Type B pancreatic cell (in vitro differentiated cells): Measurements from ENCODE around the gene ADARB1. TPM values are rescaled to one million over a fixed set of nuclear protein-coding genes. Genes with fewer than 3 reads are reported as not detected.
"Not testable (repeated sequence)": the region's sequence is repeated elsewhere in the genome, so short reads cannot be mapped to it uniquely, and the experiment has no call there.

Source experiments
- DNase-seq: peaks from one replicate; pipeline ENCODE4 v3.0.0; 2021; ENCODE audit warnings: mixed read lengths; ENCODE audit not compliant: unreplicated experiment; ENCODE audit errors: extremely low spot score
- H3K27ac Mint-ChIP-seq: 2 replicates; pipeline ENCODE4 v1.8.0; 2021; ENCODE audit warnings: mild to moderate bottlenecking, mixed read lengths
- H3K27me3 Mint-ChIP-seq: 2 replicates; pipeline ENCODE4 v1.8.0; 2021; ENCODE audit warnings: mixed read lengths
- H3K36me3 Mint-ChIP-seq: 2 replicates; pipeline ENCODE4 v1.8.0; 2021; ENCODE audit warnings: mixed read lengths
- H3K4me1 Mint-ChIP-seq: one replicate; pipeline ENCODE4 v1.8.0; 2021; ENCODE audit warnings: mixed read lengths; ENCODE audit not compliant: unreplicated experiment
- H3K4me3 Mint-ChIP-seq: 2 replicates; pipeline ENCODE4 v1.8.0; 2021; ENCODE audit warnings: mild to moderate bottlenecking, mixed read lengths
- H3K9me3 Mint-ChIP-seq: 2 replicates; pipeline ENCODE4 v1.8.0; 2021; ENCODE audit warnings: mixed read lengths
- total RNA-seq: library from RNA; stranded (reverse); gene quantifications from 2 replicates; pipeline ENCODE4 v1.2.1, GENCODE V29; 2021; ENCODE audit warnings: low replicate concordance
- TF ChIP-seq, protein P1 (sequence below): fragments of 200-600 bp; sonication (generic); conservative IDR thresholded peaks from 2 replicates; pipeline ENCODE4 v1.5.0; 2021; ENCODE audit warnings: antibody characterized with exemption, mild to moderate bottlenecking

ADARB1 gene
- total RNA-seq, 1 donor from 2014 or later, result 20.7 TPM

GRCh38 chr21:45141507-45141906 is 67.1 kb downstream of the ADARB1 start:
- Mint-ChIP-seq H3K36me3 (no peaks in the 10 kb centered on the region), H3K27ac (no peak overlapping the region), H3K9me3 (no peaks in the 10 kb centered on the region), H3K4me3 (no peak overlapping the region), H3K4me1 (peaks cover 15% of the 10 kb centered on the region), H3K27me3 (no peaks in the 10 kb centered on the region)
- TF ChIP-seq, protein P1, sequence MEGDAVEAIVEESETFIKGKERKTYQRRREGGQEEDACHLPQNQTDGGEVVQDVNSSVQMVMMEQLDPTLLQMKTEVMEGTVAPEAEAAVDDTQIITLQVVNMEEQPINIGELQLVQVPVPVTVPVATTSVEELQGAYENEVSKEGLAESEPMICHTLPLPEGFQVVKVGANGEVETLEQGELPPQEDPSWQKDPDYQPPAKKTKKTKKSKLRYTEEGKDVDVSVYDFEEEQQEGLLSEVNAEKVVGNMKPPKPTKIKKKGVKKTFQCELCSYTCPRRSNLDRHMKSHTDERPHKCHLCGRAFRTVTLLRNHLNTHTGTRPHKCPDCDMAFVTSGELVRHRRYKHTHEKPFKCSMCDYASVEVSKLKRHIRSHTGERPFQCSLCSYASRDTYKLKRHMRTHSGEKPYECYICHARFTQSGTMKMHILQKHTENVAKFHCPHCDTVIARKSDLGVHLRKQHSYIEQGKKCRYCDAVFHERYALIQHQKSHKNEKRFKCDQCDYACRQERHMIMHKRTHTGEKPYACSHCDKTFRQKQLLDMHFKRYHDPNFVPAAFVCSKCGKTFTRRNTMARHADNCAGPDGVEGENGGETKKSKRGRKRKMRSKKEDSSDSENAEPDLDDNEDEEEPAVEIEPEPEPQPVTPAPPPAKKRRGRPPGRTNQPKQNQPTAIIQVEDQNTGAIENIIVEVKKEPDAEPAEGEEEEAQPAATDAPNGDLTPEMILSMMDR, result no peak
- DNase-seq, result no peak

DNA sequence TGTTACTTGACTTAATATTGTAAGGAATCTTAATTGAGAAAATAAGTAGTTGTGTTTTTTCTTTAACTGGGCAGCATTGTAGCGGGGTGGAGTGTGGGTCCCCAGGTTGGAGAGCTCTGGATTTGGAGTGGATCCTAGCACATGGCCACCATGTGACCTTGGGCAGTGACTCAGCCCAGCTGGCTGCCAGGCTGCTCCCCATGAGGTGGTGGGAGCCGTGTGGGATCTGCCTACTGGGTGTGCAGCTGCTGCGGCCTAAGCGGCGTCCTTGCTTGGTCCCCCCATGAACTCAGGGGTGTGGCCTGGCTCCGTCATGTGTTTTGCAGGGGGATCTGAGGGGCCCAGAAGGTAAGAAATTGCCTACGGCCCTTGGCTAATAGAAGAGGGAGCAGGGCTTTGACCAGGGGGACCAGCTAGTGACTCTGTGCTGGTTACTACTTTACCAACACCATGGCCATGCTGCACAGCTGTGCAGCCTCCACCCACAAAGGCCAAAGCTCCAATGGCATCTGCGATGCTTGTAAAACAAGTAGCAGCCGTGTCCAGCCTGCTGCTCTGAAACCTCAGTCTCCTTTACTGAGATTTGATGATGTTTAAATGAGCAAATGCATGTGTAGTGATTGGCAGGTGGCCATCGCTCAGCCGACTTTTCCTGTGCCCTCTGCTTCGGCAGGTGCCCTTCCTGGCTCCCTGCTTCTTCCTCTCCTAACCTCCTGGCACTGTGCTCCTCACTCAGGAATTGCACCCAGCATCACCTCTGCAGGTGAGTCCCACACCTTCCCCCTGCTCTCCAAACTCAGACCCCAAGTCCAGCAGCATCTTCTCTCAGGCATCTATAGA is 68.3 kb downstream of the ADARB1 start:
- no peak overlapping the region for H3K27ac Mint-ChIP-seq

GRCh38 chr21:45143855-45144254 is 69.5 kb downstream of the ADARB1 start:
- Mint-ChIP-seq H3K9me3 (no peaks in the 10 kb centered on the region), H3K4me3 (no peak overlapping the region), H3K4me1 (peaks cover 10% of the 10 kb centered on the region), H3K36me3 (no peaks in the 10 kb centered on the region), H3K27me3 (no peaks in the 10 kb centered on the region), H3K27ac (no peak overlapping the region)
- no peak for DNase-seq
- TF ChIP-seq, protein P1, result no peak

More for the DNA sequence above, 68.3 kb downstream of the ADARB1 start:
- TF ChIP-seq, protein P1, result no peak
- no peaks in the 10 kb centered on the region for H3K36me3 Mint-ChIP-seq
- peaks cover 6% of the 10 kb centered on the region for H3K4me1 Mint-ChIP-seq
- H3K9me3 Mint-ChIP-seq, result no peaks in the 10 kb centered on the region
- no peaks in the 10 kb centered on the region for H3K27me3 Mint-ChIP-seq
- H3K4me3 Mint-ChIP-seq, result no peak overlapping the region
- no peak for DNase-seq

GRCh38 chr21:45145146-45145545 is 70.8 kb downstream of the ADARB1 start:
- Mint-ChIP-seq H3K9me3 (no peaks in the 10 kb centered on the region), H3K4me3 (no peak overlapping the region), H3K27me3 (no peaks in the 10 kb centered on the region), H3K4me1 (peaks cover 10% of the 10 kb centered on the region), H3K27ac (no peak overlapping the region), H3K36me3 (no peaks in the 10 kb centered on the region)
- peak; percentile 58 for DNase-seq
- TF ChIP-seq, protein P1, result no peak

- not testable (repeated sequence) for H3K27ac Mint-ChIP-seq, DNase-seq, H3K36me3 Mint-ChIP-seq, H3K4me1 Mint-ChIP-seq, H3K4me3 Mint-ChIP-seq, H3K9me3 Mint-ChIP-seq, H3K27me3 Mint-ChIP-seq
Measured at GRCh38 chr21:45145846-45146245, 71.5 kb downstream of the ADARB1 start.

GRCh38 chr21:45146306-45146705 is 71.9 kb downstream of the ADARB1 start:
- Mint-ChIP-seq H3K36me3 (no peaks in the 10 kb centered on the region), H3K27me3 (no peaks in the 10 kb centered on the region), H3K4me1 (peaks cover 13% of the 10 kb centered on the region), H3K9me3 (no peaks in the 10 kb centered on the region), H3K27ac (no peak overlapping the region), H3K4me3 (no peak overlapping the region)
- TF ChIP-seq, protein P1, result no peak
- DNase-seq, result no peak
